SK-N-SH treated with all-trans-retinoic acid at 6 μM for 48 hours (cell line): ENCODE results near the gene TRPM6.

Source experiments
- ATAC-seq: fragments of 200-7000 bp; cut with Tn5 transposase; 3 replicates; pipeline ENCODE4 v1.9.1; 2020; ENCODE audit warnings: mild to moderate bottlenecking, moderate library complexity
- ARNTL ChIP-seq: fragments of 450-650 bp; formaldehyde crosslinking; IDR thresholded peaks from 2 replicates; pipeline ENCODE4 v1.5.0; 2020; ENCODE audit warnings: low read depth, mild to moderate bottlenecking, moderate library complexity, borderline replicate concordance
- BACH2 ChIP-seq: fragments of 250-450 bp; sonication (Bioruptor Pico); IDR thresholded peaks from 2 replicates; pipeline ENCODE4 v1.9.0; 2021; ENCODE audit warnings: mild to moderate bottlenecking, borderline replicate concordance
- CREB5 ChIP-seq: fragments of 250-450 bp; sonication (Bioruptor Pico); IDR thresholded peaks from 2 replicates; pipeline ENCODE4 v1.5.1; 2020; ENCODE audit warnings: low read depth, mild to moderate bottlenecking, moderate library complexity
- CSDC2 ChIP-seq: fragments of 250-450 bp; sonication (Bioruptor Pico); IDR thresholded peaks from 2 replicates; pipeline ENCODE4 v1.5.0; 2020; ENCODE audit warnings: mild to moderate bottlenecking, moderate library complexity
- CSRNP3 ChIP-seq: fragments of 250-450 bp; sonication (Bioruptor Pico); IDR thresholded peaks from 2 replicates; pipeline ENCODE4 v1.5.1; 2021; ENCODE audit warnings: mild to moderate bottlenecking, moderate library complexity
- ESRRG ChIP-seq: fragments of 250-450 bp; sonication (Bioruptor Pico); IDR thresholded peaks from 2 replicates; pipeline ENCODE4 v1.6.1; 2021; ENCODE audit warnings: mild to moderate bottlenecking
- GLIS3 ChIP-seq: fragments of 250-450 bp; sonication (Bioruptor Pico); IDR thresholded peaks from 2 replicates; pipeline ENCODE4 v1.5.0; 2020; ENCODE audit warnings: mild to moderate bottlenecking, moderate library complexity
- PATZ1 ChIP-seq: fragments of 250-450 bp; sonication (Bioruptor Pico); IDR thresholded peaks from 2 replicates; pipeline ENCODE4 v1.8.0; 2020; ENCODE audit warnings: mild to moderate bottlenecking, moderate library complexity, borderline replicate concordance
- POU6F1 ChIP-seq: fragments of 250-450 bp; sonication (Bioruptor Pico); IDR thresholded peaks from 2 replicates; pipeline ENCODE4 v1.8.0; 2021; ENCODE audit warnings: low read depth, mild to moderate bottlenecking, moderate library complexity, borderline replicate concordance
- RARB ChIP-seq: fragments of 250-450 bp; sonication (Bioruptor Pico); IDR thresholded peaks from 2 replicates; pipeline ENCODE4 v1.8.0; 2021; ENCODE audit warnings: mild to moderate bottlenecking, moderate library complexity
- TCF4 ChIP-seq: fragments of 250-450 bp; sonication (Bioruptor Pico); IDR thresholded peaks from 2 replicates; pipeline ENCODE4 v1.8.0; 2021; ENCODE audit warnings: mild to moderate bottlenecking, moderate library complexity, borderline replicate concordance
- TSHZ2 ChIP-seq: fragments of 250-450 bp; sonication (Bioruptor Pico); IDR thresholded peaks from 2 replicates; pipeline ENCODE4 v1.5.0; 2020; ENCODE audit warnings: mild to moderate bottlenecking, moderate library complexity
- ZC3H10 ChIP-seq: fragments of 250-450 bp; sonication (Bioruptor Pico); IDR thresholded peaks from 2 replicates; pipeline ENCODE4 v1.5.1; 2021; ENCODE audit warnings: mild to moderate bottlenecking, moderate library complexity
- ZFP3 ChIP-seq: fragments of 250-450 bp; sonication (Bioruptor Pico); IDR thresholded peaks from 2 replicates; pipeline ENCODE4 v1.5.0; 2020; ENCODE audit warnings: mild to moderate bottlenecking, moderate library complexity
- ZNF565 ChIP-seq: fragments of 450-650 bp; formaldehyde crosslinking; conservative IDR thresholded peaks from 2 replicates; pipeline ENCODE4 v1.5.0; 2020; ENCODE audit warnings: low read depth, mild to moderate bottlenecking, moderate library complexity
- ZNF8 ChIP-seq: fragments of 450-650 bp; formaldehyde crosslinking; IDR thresholded peaks from 2 replicates; pipeline ENCODE4 v1.5.0; 2020; ENCODE audit warnings: mild to moderate bottlenecking, moderate library complexity

The TRPM6 gene

GRCh38 chr9:74887041-74887980 lies at the start of gene TRPM6:
Gene TRPM6, minus strand, starts transcription at chr9:74887921. Its CDS starts 65 bp downstream, at chr9:74887856.
- ATAC-seq: peak; percentile 87
- TF ChIP-seq TCF4 (CRISPR knock-in tag): no peak
- no peak for TF ChIP-seq CREB5 (CRISPR knock-in tag)
- TF ChIP-seq ESRRG (CRISPR knock-in tag): no peak
- TF ChIP-seq RARB (CRISPR knock-in tag): no peak
- TF ChIP-seq PATZ1 (CRISPR knock-in tag): no peak
- TF ChIP-seq ZC3H10 (CRISPR knock-in tag): no peak
- TF ChIP-seq ZFP3 (CRISPR knock-in tag): no peak
- no peak for TF ChIP-seq ZNF8
- TF ChIP-seq ZNF565 (CRISPR knock-in tag): no peak
- TF ChIP-seq CSDC2 (CRISPR knock-in tag): no peak
- no peak for TF ChIP-seq BACH2 (CRISPR knock-in tag)
- TF ChIP-seq TSHZ2: no peak

GRCh38 chr9:74935008-74935407 lies 47.3 kb upstream of the TRPM6 start:
- ATAC-seq: peak; percentile 74; the same call in 2 of the 3 replicates

More at GRCh38 chr9:74935008-74935407, 47.3 kb upstream of the TRPM6 start:
- no peak for TF ChIP-seq ZNF565 (CRISPR knock-in tag)
- no peak for TF ChIP-seq PATZ1 (CRISPR knock-in tag)
- TF ChIP-seq ZNF8: no peak
- no peak for TF ChIP-seq CSRNP3
- TF ChIP-seq TCF4 (CRISPR knock-in tag): no peak
- no peak for TF ChIP-seq TSHZ2
- no peak for TF ChIP-seq ARNTL (CRISPR knock-in tag)
- no peak for TF ChIP-seq GLIS3 (CRISPR knock-in tag)
- TF ChIP-seq BACH2 (CRISPR knock-in tag): no peak
- TF ChIP-seq POU6F1 (CRISPR knock-in tag): no peak
- no peak for TF ChIP-seq CREB5 (CRISPR knock-in tag)
- TF ChIP-seq ZC3H10 (CRISPR knock-in tag): no peak
